HepG2 (cell line): ENCODE measurements around the gene FBXO41. TPM values are rescaled to one million over a fixed set of nuclear protein-coding genes. Genes with fewer than 3 reads are reported as not detected.

Experiments used
- ATAC-seq: fragments of 200-7000 bp; cut with Tn5 transposase; 3 replicates; pipeline ENCODE4 v1.9.1; 2020; ENCODE audit warnings: mild to moderate bottlenecking, moderate library complexity
- BruUV-seq: library from RNA; stranded (reverse); fragments of 400-500 nt; replicated peaks from 2 replicates; lab custom pipeline; 2021; lab: Mats Ljungman, UMichigan
- CTCF ChIA-PET: fragments of 300-600 bp; formaldehyde crosslinking; extraction: SDS; loops from one replicate; lab custom pipeline; 2021; ENCODE audit warnings: low total read pairs, inconsistent platforms, low intra/inter-chr PET ratio; lab: Yijun Ruan, JAX
- POLR2A ChIA-PET: fragments of 350-600 bp; sonication (Branson Sonifier 250); formaldehyde crosslinking; loops from one replicate; lab custom pipeline; 2020; ENCODE audit warnings: antibody characterized with exemption, inconsistent platforms; lab: Yijun Ruan, JAX
- DNase-seq: peaks from one replicate; pipeline ENCODE4 v3.0.0-alpha.2; 2015; ENCODE audit warnings: low spot score
- FAIRE-seq: peaks from 3 replicates; lab custom pipeline; 2011; peaks lifted over from hg19 to GRCh38; lab: Jason Lieb, UNC
- H2AFZ ChIP-seq: one replicate; pipeline ENCODE4 v1.6.1; 2011; ENCODE audit warnings: low read length, inconsistent platforms
- H3K27ac ChIP-seq: fragments of 300-600 bp; 3 replicates; pipeline ENCODE4 v1.8.0; 2011; ENCODE audit warnings: mixed run types, mild to moderate bottlenecking, mixed read lengths, low read length, inconsistent platforms; ENCODE audit not compliant: insufficient read depth; ENCODE audit errors: extremely low read length
- H3K27me3 ChIP-seq, 2 experiments: fragments of 200-600 bp in 1 of 2; 2 replicates in 1 of 2; 3 replicates in 1 of 2; pipeline versions ENCODE4 v1.6.0 to v1.8.0; 2011; ENCODE audit warnings: low read length in 2 of 2, mild to moderate bottlenecking in 2 of 2, moderate library complexity in 2 of 2, inconsistent platforms in 1 of 2; ENCODE audit not compliant: insufficient read depth in 2 of 2, control insufficient read depth in 1 of 2
- H3K36me3 ChIP-seq, 2 experiments: fragments of 200-600 bp in 1 of 2; replicated peaks in 1 of 2; 2 replicates in 1 of 2; 3 replicates in 1 of 2; pipeline versions ENCODE4 v1.5.1 to v1.8.0; 2011; ENCODE audit warnings: low read length in 2 of 2, inconsistent platforms in 1 of 2; ENCODE audit not compliant: insufficient read depth in 2 of 2, control insufficient read depth in 1 of 2
- H3K4me1 ChIP-seq: 2 replicates; pipeline ENCODE4 v1.5.1; 2012; ENCODE audit warnings: low read length, inconsistent platforms; ENCODE audit not compliant: insufficient read depth
- H3K4me2 ChIP-seq: 2 replicates; pipeline ENCODE4 v1.6.0; 2011; ENCODE audit warnings: low read depth, low read length, inconsistent platforms
- H3K4me3 ChIP-seq, 3 experiments: fragments of 200-600 bp in 1 of 3; sonication (generic), shearing (Covaris generic) in 1 of 3; replicated peaks in 1 of 3; 2 replicates each; pipeline ENCODE4 v1.5.1; 2011 to 2016; ENCODE audit warnings: low read length in 3 of 3, inconsistent platforms in 2 of 3, low read depth in 2 of 3, mild to moderate bottlenecking in 2 of 3, control low read depth in 1 of 3, mixed read lengths in 1 of 3; ENCODE audit not compliant: insufficient read depth in 1 of 3
- H3K79me2 ChIP-seq: one replicate; pipeline ENCODE4 v1.6.1; 2011; ENCODE audit warnings: low read length, inconsistent platforms; ENCODE audit not compliant: insufficient read depth
- H3K9ac ChIP-seq: 2 replicates; pipeline ENCODE4 v1.6.0; 2011; ENCODE audit warnings: mild to moderate bottlenecking, low read depth, low read length, inconsistent platforms; ENCODE audit not compliant: insufficient read depth
- H3K9me3 ChIP-seq: 2 replicates; pipeline ENCODE4 v1.5.1; 2012; ENCODE audit warnings: mild to moderate bottlenecking, low read length
- H4K20me1 ChIP-seq: 2 replicates; pipeline ENCODE4 v1.6.0; 2011; ENCODE audit warnings: inconsistent platforms, mild to moderate bottlenecking, low read length, moderate library complexity; ENCODE audit not compliant: insufficient read depth
- FOSL2 ChIP-seq: sonication (generic); formaldehyde crosslinking; IDR thresholded peaks from 2 replicates; pipeline ENCODE4 v1.4.0; 2020; ENCODE audit warnings: missing genetic modification reagents
- MLLT10 ChIP-seq: sonication (generic); formaldehyde crosslinking; IDR thresholded peaks from 2 replicates; pipeline ENCODE4 v1.4.0; 2020; ENCODE audit warnings: missing genetic modification reagents
- TFAP4 ChIP-seq: sonication (generic); IDR thresholded peaks from 2 replicates; pipeline ENCODE4 v1.6.1; 2016; ENCODE audit warnings: low read depth, borderline replicate concordance
- TMF1 ChIP-seq: sonication (generic); formaldehyde crosslinking; IDR thresholded peaks from 2 replicates; pipeline ENCODE4 v1.8.1; 2022; ENCODE audit warnings: low read depth, missing genetic modification reagents
- ZBTB33 ChIP-seq: sonication (generic); formaldehyde crosslinking; IDR thresholded peaks from 2 replicates; pipeline ENCODE4 v1.4.0; 2020; ENCODE audit warnings: missing genetic modification reagents
- ZNF205 ChIP-seq: IDR thresholded peaks from 2 replicates; pipeline ENCODE4 v1.6.1; 2018; ENCODE audit warnings: missing biosample characterization, missing genetic modification reagents
- ZNF383 ChIP-seq: sonication (generic); formaldehyde crosslinking; IDR thresholded peaks from 2 replicates; pipeline ENCODE4 v1.4.0; 2020; ENCODE audit warnings: missing genetic modification reagents, mild to moderate bottlenecking, borderline replicate concordance
- ZNF605 ChIP-seq: sonication (generic); formaldehyde crosslinking; IDR thresholded peaks from 2 replicates; pipeline ENCODE4 v1.8.0; 2022; ENCODE audit warnings: mild to moderate bottlenecking, missing genetic modification reagents
- ZNF790 ChIP-seq: sonication (generic); formaldehyde crosslinking; IDR thresholded peaks from 2 replicates; pipeline ENCODE4 v1.8.0; 2022; ENCODE audit warnings: missing genetic modification reagents, mild to moderate bottlenecking, borderline replicate concordance
- WGBS: methylation state at CpG from one replicate; pipeline ENCODE4 v1.1.6; 2017; ENCODE audit warnings: low lambda C conversion rate; 5-methylcytosine and 5-hydroxymethylcytosine counted together
- in situ Hi-C: cut with HindIII; loops from 2 replicates; pipeline ENCODE4 v1.10.0; 2017; ENCODE audit warnings: low pct_unique_long_range_greater_than_20kb; ENCODE audit not compliant: extremely low pct_ligation_motif_present
- intact Hi-C: fragments of 100-400 bp; cut with micrococcal nuclease; formaldehyde crosslinking; loops from one replicate; pipeline ENCODE4 v1.10.0; 2022; ENCODE audit not compliant: unreplicated experiment
- polyA plus RNA-seq, 8 experiments: library from polyadenylated mRNA; depleted of rRNA in 3 of 8; stranded (reverse) in 7 of 8; unstranded in 1 of 8; fragments of >200 nt; fragmentation: Illumina TruSeq in 4 of 8; extraction: Trizol in 4 of 8; gene quantifications; 2 replicates each; pipeline versions ENCODE4 v1.2.1 to v1.2.3, GENCODE V29; 2011 to 2016; ENCODE audit warnings: low read depth in 4 of 8, missing spikeins in 1 of 8, mixed read lengths in 1 of 8; ENCODE audit not compliant: insufficient read depth in 1 of 8
- total RNA-seq, 5 experiments: library from RNA; depleted of rRNA; stranded (reverse); fragments of >200 nt; fragmentation: Illumina TruSeq; extraction: Trizol; gene quantifications; 2 replicates each; pipeline ENCODE4 v1.2.3, GENCODE V29; 2016; ENCODE audit warnings: low read depth in 1 of 5
- TF ChIP-seq, protein P1 (sequence below): sonication (generic); formaldehyde crosslinking; IDR thresholded peaks from 2 replicates; pipeline ENCODE4 v1.4.0; 2020; ENCODE audit warnings: mild to moderate bottlenecking, missing genetic modification reagents, borderline replicate concordance
- TF ChIP-seq, protein P2 (sequence below): sonication (generic); formaldehyde crosslinking; IDR thresholded peaks from 2 replicates; pipeline ENCODE4 v1.8.0; 2022; ENCODE audit warnings: mild to moderate bottlenecking, missing genetic modification reagents, moderate library complexity

FBXO41 gene
- total and polyA plus RNA-seq, 2 of the 13 experiments (the other 11 are each of a cell fraction or from before 2014, with no cell fraction given): 4.2 to 10.3 TPM

DNA sequence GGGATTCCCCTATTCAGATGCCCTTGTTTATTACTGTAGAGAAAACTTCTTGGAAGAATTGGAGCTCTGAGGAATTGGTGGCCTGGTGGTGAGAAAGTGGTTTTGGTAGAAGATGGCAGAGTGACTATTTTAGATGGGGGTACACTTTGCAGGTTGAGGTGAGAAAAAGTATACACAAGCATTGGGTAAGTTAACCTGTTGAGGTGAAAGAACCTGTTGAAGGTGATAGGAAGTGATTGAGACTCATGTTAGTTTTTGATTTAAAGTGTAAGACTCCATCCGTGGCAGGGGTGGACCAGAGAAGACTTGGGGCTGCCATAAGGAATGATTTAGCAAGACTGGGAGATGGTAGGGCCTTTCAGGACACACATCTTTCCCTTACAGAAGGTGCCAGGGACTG, 47.1 kb downstream of the FBXO41 start (continued):
- TF ChIP-seq, protein P1, sequence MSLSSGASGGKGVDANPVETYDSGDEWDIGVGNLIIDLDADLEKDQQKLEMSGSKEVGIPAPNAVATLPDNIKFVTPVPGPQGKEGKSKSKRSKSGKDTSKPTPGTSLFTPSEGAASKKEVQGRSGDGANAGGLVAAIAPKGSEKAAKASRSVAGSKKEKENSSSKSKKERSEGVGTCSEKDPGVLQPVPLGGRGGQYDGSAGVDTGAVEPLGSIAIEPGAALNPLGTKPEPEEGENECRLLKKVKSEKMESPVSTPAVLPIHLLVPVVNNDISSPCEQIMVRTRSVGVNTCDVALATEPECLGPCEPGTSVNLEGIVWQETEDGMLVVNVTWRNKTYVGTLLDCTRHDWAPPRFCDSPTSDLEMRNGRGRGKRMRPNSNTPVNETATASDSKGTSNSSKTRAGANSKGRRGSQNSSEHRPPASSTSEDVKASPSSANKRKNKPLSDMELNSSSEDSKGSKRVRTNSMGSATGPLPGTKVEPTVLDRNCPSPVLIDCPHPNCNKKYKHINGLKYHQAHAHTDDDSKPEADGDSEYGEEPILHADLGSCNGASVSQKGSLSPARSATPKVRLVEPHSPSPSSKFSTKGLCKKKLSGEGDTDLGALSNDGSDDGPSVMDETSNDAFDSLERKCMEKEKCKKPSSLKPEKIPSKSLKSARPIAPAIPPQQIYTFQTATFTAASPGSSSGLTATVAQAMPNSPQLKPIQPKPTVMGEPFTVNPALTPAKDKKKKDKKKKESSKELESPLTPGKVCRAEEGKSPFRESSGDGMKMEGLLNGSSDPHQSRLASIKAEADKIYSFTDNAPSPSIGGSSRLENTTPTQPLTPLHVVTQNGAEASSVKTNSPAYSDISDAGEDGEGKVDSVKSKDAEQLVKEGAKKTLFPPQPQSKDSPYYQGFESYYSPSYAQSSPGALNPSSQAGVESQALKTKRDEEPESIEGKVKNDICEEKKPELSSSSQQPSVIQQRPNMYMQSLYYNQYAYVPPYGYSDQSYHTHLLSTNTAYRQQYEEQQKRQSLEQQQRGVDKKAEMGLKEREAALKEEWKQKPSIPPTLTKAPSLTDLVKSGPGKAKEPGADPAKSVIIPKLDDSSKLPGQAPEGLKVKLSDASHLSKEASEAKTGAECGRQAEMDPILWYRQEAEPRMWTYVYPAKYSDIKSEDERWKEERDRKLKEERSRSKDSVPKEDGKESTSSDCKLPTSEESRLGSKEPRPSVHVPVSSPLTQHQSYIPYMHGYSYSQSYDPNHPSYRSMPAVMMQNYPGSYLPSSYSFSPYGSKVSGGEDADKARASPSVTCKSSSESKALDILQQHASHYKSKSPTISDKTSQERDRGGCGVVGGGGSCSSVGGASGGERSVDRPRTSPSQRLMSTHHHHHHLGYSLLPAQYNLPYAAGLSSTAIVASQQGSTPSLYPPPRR (CRISPR knock-in tag): no peak
- TF ChIP-seq MLLT10 (CRISPR knock-in tag): no peak
- no peak for TF ChIP-seq TMF1 (CRISPR knock-in tag)

- peak overlapping the region; percentile 99 for H3K4me2 ChIP-seq
- FAIRE-seq (no peak), DNase-seq (no peak), ATAC-seq (no peak)
- no peak overlapping the region for H2AFZ ChIP-seq
- no TSS peak for BruUV-seq
- peaks cover 59% of the 10 kb centered on the region for H3K4me1 ChIP-seq
- H3K9me3 ChIP-seq: no peaks in the 10 kb centered on the region
- 58% methylated on average over 11 of the region's 11 CpGs for WGBS
- CTCF ChIA-PET: no interaction called here
- peaks cover 56% of the 10 kb centered on the region for H4K20me1 ChIP-seq
- peaks cover 0 to 6% of the 10 kb centered on the region in 2 experiments; a peak in 1 of 5 replicates for H3K27me3 ChIP-seq
- H3K79me2 ChIP-seq: peaks cover 67% of the 10 kb centered on the region
- POLR2A ChIA-PET: interaction anchor here (0.7 to 7.2 kb wide), 10 partner anchors 9 to 150 kb away, joined by 3 to 125 read pairs (median 11); partner anchors contain the start of genes ALMS1 and SMYD5
- peak overlapping the region; percentile 95 for H3K9ac ChIP-seq
- in situ Hi-C loops: no loop called here
- peaks cover 13 to 25% of the 10 kb centered on the region in 2 experiments for H3K36me3 ChIP-seq
- H3K27ac ChIP-seq: peak overlapping the region; percentile 78
- intact Hi-C loops: no loop called here
- H3K4me3 ChIP-seq: peak overlapping the region; percentile 84 to 97 (median 89)
- TF ChIP-seq ZNF383 (CRISPR knock-in tag) (no peak), ZBTB33 (CRISPR knock-in tag) (peak; percentile 90), ZNF205 (CRISPR knock-in tag) (peak; percentile 100), ZNF605 (0 out of 2 replicates have a peak, but pooled peaks have one; percentile 18), ZNF790 (CRISPR knock-in tag) (peak; percentile 64; the same call in 1 of the 2 replicates), TFAP4 (no peak), FOSL2 (CRISPR knock-in tag) (no peak)
- TF ChIP-seq, protein P2, sequence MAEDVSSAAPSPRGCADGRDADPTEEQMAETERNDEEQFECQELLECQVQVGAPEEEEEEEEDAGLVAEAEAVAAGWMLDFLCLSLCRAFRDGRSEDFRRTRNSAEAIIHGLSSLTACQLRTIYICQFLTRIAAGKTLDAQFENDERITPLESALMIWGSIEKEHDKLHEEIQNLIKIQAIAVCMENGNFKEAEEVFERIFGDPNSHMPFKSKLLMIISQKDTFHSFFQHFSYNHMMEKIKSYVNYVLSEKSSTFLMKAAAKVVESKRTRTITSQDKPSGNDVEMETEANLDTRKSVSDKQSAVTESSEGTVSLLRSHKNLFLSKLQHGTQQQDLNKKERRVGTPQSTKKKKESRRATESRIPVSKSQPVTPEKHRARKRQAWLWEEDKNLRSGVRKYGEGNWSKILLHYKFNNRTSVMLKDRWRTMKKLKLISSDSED (CRISPR knock-in tag): no peak
Measured at GRCh38 chr2:73235315-73236028, 48.8 kb downstream of the FBXO41 start.
